ENCODE measurements around the gene STXBP4. TPM values are rescaled to one million over a fixed set of nuclear protein-coding genes. Genes with fewer than 3 reads are reported as not detected.

Gene STXBP4, protein sequence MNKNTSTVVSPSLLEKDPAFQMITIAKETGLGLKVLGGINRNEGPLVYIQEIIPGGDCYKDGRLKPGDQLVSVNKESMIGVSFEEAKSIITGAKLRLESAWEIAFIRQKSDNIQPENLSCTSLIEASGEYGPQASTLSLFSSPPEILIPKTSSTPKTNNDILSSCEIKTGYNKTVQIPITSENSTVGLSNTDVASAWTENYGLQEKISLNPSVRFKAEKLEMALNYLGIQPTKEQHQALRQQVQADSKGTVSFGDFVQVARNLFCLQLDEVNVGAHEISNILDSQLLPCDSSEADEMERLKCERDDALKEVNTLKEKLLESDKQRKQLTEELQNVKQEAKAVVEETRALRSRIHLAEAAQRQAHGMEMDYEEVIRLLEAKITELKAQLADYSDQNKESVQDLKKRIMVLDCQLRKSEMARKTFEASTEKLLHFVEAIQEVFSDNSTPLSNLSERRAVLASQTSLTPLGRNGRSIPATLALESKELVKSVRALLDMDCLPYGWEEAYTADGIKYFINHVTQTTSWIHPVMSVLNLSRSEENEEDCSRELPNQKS
- total RNA-seq (2021; fragmentation: NEBNext Ultra II Directional; extraction: Animal tissue kit (Norgen Biotek cat#: 25700)), result 10 to 100 TPM in 5 of 6 experiments, 1 to 10 TPM in 1; 9.4 to 12.9 (median 11.4) TPM
- long read RNA-seq, full-length matches to known transcripts, result 1 of 9 reads
- long read RNA-seq, partial matches to known transcripts, result 3 of 9 reads
- long read RNA-seq, other reads (novel, unspliced or antisense), result 5 of 9 reads

DNA sequence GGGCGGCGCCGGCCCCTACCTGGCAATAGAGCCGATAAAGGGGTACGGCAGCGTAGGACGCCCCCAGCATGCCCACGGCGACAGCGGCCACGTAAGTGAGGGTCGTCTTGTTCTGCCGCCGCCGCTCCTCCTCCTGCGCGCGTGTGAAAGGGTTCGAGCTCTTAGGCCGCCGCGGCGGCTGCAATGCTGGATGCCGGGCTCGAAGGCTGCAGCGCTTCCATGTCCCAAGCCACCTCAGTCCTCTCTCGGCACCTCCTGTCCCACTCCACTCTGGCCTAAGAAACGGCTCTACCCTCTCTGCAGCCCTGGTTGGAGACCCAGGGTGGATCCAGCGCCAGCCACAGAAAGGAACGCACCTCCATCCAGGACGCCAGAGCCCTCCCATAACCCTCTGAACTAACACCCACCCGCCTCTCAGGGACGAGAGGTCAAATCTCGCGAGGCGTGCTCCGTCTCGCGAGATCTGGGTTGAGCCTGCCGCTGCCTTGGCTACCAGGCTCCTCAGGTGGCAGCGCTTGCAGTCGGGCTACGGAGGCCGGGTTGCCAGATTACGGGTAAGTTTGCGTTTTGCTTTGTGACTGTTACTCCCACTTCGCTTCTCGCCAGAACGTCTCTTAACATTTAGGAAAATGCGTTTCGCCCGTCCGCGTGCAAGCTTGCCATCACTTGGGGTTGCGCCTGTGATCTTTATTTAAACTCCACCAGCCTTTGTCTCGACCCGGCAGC lies at the start of gene STXBP4, which contains the start of gene COX11:
Gene STXBP4, plus strand, starts transcription at position 504 of the 726 bp plus-strand sequence. CDS start 17,455 bp downstream, outside the sequence.
Gene COX11, minus strand, starts transcription at position 393 of the 726 bp plus-strand sequence. Its CDS starts 8 bp downstream, at position 385.
- TF ChIP-seq, protein P1, sequence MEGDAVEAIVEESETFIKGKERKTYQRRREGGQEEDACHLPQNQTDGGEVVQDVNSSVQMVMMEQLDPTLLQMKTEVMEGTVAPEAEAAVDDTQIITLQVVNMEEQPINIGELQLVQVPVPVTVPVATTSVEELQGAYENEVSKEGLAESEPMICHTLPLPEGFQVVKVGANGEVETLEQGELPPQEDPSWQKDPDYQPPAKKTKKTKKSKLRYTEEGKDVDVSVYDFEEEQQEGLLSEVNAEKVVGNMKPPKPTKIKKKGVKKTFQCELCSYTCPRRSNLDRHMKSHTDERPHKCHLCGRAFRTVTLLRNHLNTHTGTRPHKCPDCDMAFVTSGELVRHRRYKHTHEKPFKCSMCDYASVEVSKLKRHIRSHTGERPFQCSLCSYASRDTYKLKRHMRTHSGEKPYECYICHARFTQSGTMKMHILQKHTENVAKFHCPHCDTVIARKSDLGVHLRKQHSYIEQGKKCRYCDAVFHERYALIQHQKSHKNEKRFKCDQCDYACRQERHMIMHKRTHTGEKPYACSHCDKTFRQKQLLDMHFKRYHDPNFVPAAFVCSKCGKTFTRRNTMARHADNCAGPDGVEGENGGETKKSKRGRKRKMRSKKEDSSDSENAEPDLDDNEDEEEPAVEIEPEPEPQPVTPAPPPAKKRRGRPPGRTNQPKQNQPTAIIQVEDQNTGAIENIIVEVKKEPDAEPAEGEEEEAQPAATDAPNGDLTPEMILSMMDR (IDR thresholded peaks at IDR 0.05), result peak; percentile 69
- peak; percentile 93 for DNase-seq
- Mint-ChIP-seq H3K27me3 (ENCODE audit: insufficient read depth) (peaks cover 1% of the 10 kb centered on the region; the same call in 1 of the 2 replicates), H3K4me3 (no peak within 1 kb of the TSS), H3K27ac (no peak within 1 kb of the TSS), H3K9me3 (no peaks in the 10 kb centered on the region), H3K36me3 (ENCODE audit: low read depth) (0 out of 2 replicates have a peak, but pooled peaks cover 8% of the 10 kb centered on the region), H3K4me1 (ENCODE audit: low read depth) (peaks cover 16% of the 10 kb centered on the region)

DNA sequence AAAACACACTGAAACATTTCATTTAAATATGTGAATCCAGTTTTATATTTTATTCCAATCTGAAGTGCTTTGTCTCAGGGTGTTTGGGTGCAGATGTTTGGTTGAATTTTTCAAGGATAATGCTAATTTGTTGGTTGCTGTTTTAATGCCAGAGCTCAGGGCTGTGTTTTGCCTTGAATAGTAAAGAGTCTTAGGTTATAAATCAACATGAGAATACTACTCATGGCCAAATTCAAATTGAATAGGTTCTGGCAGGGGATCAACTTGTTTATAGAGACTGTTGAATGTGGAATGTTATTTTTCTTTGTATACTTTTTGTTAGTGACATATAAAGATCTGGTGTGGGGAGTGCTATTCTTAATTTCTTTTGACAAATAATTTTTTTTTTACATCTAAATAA lies 49.1 kb upstream of the STXBP4 start:
- Mint-ChIP-seq H3K9me3 (peaks cover 23% of the 10 kb centered on the region), H3K36me3 (ENCODE audit: low read depth) (peaks cover 45% of the 10 kb centered on the region), H3K27me3 (ENCODE audit: insufficient read depth) (no peaks in the 10 kb centered on the region; the same call in 1 of the 2 replicates), H3K27ac (no peak overlapping the region), H3K4me1 (ENCODE audit: low read depth) (no peaks in the 10 kb centered on the region), H3K4me3 (no peak overlapping the region)
- TF ChIP-seq, protein P1 (IDR thresholded peaks at IDR 0.05), result no peak
- DNase-seq, result no peak

DNA sequence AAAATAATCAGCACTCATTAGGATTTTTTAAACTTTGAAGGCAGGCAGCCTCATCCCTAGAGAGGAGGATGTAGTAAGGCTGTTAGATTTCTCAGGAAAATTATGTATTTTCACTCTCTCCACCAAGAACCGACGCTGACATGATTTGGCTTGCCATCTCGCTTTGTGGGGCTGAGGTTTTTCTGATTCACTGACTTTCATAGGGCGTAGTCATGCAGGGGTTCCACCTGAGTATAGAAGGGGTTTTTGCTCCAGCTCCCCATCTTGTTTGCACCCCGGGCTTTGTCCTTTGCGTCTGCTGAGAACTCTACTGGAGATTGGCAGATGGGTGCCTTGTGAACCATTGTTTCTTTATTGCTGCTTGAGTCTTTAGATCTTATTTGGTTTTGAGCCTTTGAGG lies 47.7 kb upstream of the STXBP4 start:
- no peak overlapping the region for H3K4me3 Mint-ChIP-seq
- TF ChIP-seq, protein P1 (IDR thresholded peaks at IDR 0.05), result no peak
- DNase-seq, result no peak
- H3K4me1 Mint-ChIP-seq (ENCODE audit: low read depth), result no peaks in the 10 kb centered on the region
- peaks cover 20% of the 10 kb centered on the region for H3K9me3 Mint-ChIP-seq
- no peaks in the 10 kb centered on the region; the same call in 1 of the 2 replicates for H3K27me3 Mint-ChIP-seq (ENCODE audit: insufficient read depth)
- peaks cover 40% of the 10 kb centered on the region for H3K36me3 Mint-ChIP-seq (ENCODE audit: low read depth)
- H3K27ac Mint-ChIP-seq, result no peak overlapping the region

DNA sequence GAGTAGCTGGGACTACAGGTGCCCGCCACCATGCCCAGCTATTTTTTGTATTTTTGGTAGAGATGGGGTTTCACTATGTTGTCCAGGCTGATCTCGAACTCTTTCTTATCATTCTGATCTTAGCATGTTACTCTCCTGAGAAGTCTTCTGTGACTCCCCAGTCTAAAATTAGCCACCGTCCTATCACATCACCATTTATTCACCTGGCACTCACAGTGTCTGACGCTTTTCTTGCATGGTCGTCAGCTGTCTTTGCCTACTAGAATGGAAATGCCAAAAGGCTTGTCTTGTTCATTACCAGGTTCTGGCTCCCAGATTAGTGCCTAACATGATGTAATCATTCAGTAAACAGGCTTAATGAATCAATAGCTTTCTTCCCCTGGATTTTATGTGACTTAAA lies 44.2 kb upstream of the STXBP4 start:
- H3K27me3 Mint-ChIP-seq (ENCODE audit: insufficient read depth), result no peaks in the 10 kb centered on the region
- H3K27ac Mint-ChIP-seq, result no peak overlapping the region
- H3K9me3 Mint-ChIP-seq, result no peaks in the 10 kb centered on the region
- H3K36me3 Mint-ChIP-seq (ENCODE audit: low read depth), result peaks cover 18% of the 10 kb centered on the region
- TF ChIP-seq, protein P1 (IDR thresholded peaks at IDR 0.05), result no peak
- H3K4me3 Mint-ChIP-seq, result no peak overlapping the region
- no peaks in the 10 kb centered on the region for H3K4me1 Mint-ChIP-seq (ENCODE audit: low read depth)
- DNase-seq, result no peak

DNA sequence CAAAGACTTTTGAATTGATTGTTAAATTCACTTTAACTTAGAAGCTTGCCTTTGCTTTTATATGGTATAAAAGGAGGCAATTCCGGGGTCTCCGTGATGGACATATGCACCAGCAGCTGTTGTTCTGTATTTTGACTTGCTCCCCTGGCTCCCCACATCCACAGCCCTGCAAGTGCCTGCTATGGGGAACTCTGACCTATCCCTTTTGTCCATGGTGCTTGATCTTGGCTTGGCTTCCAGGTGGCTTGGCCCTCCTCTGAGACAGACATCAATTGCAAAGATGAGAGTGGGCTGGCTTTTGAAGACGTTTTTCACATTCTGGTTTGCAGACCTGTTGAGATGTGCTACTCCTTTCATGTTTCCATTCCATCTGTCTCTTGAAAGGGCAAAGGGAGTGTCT lies 41.0 kb upstream of the STXBP4 start:
- TF ChIP-seq, protein P1 (IDR thresholded peaks at IDR 0.05), result no peak
- Mint-ChIP-seq H3K27me3 (ENCODE audit: insufficient read depth) (no peaks in the 10 kb centered on the region), H3K9me3 (no peaks in the 10 kb centered on the region), H3K36me3 (ENCODE audit: low read depth) (peaks cover 28% of the 10 kb centered on the region), H3K27ac (no peak overlapping the region), H3K4me3 (no peak overlapping the region), H3K4me1 (ENCODE audit: low read depth) (no peaks in the 10 kb centered on the region)
- DNase-seq, result no peak

Data from HFFc6 (cell line).